Vagina (tissue), 2 donors: ENCODE results near the gene EYA4. TPM values are rescaled to one million over a fixed set of nuclear protein-coding genes. Genes with fewer than 3 reads are reported as not detected.

Experiments used
- DNase-seq, 2 donors: peaks; one replicate each; pipeline ENCODE4 v3.0.0-alpha.2; 2017; ENCODE audit errors: extremely low spot score in 2 of 2
- H3K27ac ChIP-seq: fragments of 200-600 bp; sonication (generic); one replicate; pipeline ENCODE4 v1.5.1; 2019
- H3K27me3 ChIP-seq: fragments of 200-600 bp; sonication (generic); one replicate; pipeline ENCODE4 v1.5.1; 2019
- H3K36me3 ChIP-seq, 2 donors: fragments of 200-600 bp; sonication (generic); one replicate each; pipeline ENCODE4 v1.5.1; 2017 to 2019
- H3K4me1 ChIP-seq: fragments of 200-600 bp; sonication (generic); one replicate; pipeline ENCODE4 v1.5.1; 2019
- H3K4me3 ChIP-seq, 2 donors: fragments of 200-600 bp; sonication (generic); 1 replicate in 1 of 2; 2 replicates in 1 of 2; pipeline ENCODE4 v1.5.1; 2016 to 2019
- H3K9me3 ChIP-seq: fragments of 200-600 bp; sonication (generic); one replicate; pipeline ENCODE4 v1.5.1; 2019
- POLR2A ChIP-seq, 2 donors: fragments of 450-650 bp; IDR thresholded peaks; one replicate each; pipeline ENCODE4 v1.6.1; 2017; ENCODE audit warnings: antibody characterized with exemption in 2 of 2, mild to moderate bottlenecking in 2 of 2, moderate library complexity in 2 of 2
- POLR2AphosphoS5 ChIP-seq, 2 donors: sonication (generic); formaldehyde crosslinking; IDR thresholded peaks; one replicate each; pipeline ENCODE4 v1.9.0; 2017; ENCODE audit warnings: antibody characterized with exemption in 2 of 2, mild to moderate bottlenecking in 2 of 2, low read depth in 1 of 2; ENCODE audit not compliant: insufficient read depth in 1 of 2
- intact Hi-C: fragments of 100-400 bp; cut with DNase I; formaldehyde crosslinking; loops from one replicate; pipeline ENCODE4 v1.15.1; 2023
- total RNA-seq: library from RNA; depleted of rRNA; stranded (reverse); fragments of >200 nt; gene quantifications from one replicate; pipeline ENCODE4 v1.2.3, GENCODE V29; 2016
- TF ChIP-seq, protein P1 (sequence below), 3 experiments: fragments of 450-650 bp in 2 of 3; fragments of 200-600 bp in 1 of 3; sonication (generic) in 1 of 3; IDR thresholded peaks; one replicate each; pipeline ENCODE4 v1.5.1; 2017 to 2019; ENCODE audit warnings: antibody characterized with exemption in 3 of 3, mild to moderate bottlenecking in 2 of 3, moderate library complexity in 2 of 3

Gene EYA4
- total RNA-seq, 1 donor from 2014 or later = 18.7 TPM

DNA sequence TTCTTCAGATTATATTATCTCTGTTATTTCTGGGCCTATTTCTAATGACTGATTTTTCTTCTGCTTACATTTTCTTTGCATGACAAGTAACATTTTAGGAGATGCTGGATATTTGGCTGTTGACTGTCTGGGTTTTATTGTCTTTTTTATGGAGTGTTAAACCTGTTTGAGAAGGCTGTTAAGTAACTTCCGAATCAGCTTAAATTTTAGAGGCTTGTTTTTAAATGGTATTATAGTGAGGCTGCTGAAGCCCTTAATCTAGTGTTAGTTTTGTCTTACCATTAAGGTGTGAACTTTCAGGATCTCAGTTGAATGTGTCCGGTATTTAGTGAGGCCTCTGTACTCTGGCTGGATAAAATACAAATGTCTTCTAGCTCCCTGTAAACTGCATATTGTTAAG lies 109.8 kb downstream of the EYA4 start:
- intact Hi-C loops = no loop called here
- no peaks in the 10 kb centered on the region for H3K27me3 ChIP-seq
- TF ChIP-seq POLR2AphosphoS5 (IDR thresholded peaks at IDR 0.05; ENCODE audit: insufficient read depth in 1 of 2, low read depth in 1 of 2) (no peak), POLR2A (IDR thresholded peaks at IDR 0.05) (no peak)
- H3K9me3 ChIP-seq = no peaks in the 10 kb centered on the region
- no peak overlapping the region for H3K27ac ChIP-seq
- no peak for DNase-seq
- H3K36me3 ChIP-seq = no peaks in the 10 kb centered on the region
- H3K4me1 ChIP-seq = no peaks in the 10 kb centered on the region
- H3K4me3 ChIP-seq = no peak overlapping the region

DNA sequence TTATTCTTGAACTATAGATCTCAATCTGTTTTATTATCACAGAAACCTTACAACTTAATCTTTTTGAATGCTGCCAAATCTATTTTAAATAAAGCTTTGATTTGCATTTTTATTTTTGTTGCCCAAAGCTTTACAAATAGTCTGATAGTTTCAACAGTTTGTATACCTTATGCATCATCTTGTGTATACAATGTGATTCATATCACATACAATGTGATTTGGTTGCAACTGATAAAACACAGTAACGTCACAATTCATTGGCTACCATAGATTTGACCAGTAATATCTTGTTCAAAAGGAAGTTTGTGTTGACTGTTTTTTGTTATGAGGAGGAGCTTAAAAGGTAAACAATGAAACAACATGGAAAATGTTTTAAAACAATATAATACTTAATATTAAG lies 110.9 kb downstream of the EYA4 start:
- no peak overlapping the region for H3K27ac ChIP-seq
- no peaks in the 10 kb centered on the region for H3K27me3 ChIP-seq
- H3K9me3 ChIP-seq = no peaks in the 10 kb centered on the region
- intact Hi-C loops = no loop called here
- no peak overlapping the region for H3K4me3 ChIP-seq
- DNase-seq = no peak
- TF ChIP-seq, protein P1, sequence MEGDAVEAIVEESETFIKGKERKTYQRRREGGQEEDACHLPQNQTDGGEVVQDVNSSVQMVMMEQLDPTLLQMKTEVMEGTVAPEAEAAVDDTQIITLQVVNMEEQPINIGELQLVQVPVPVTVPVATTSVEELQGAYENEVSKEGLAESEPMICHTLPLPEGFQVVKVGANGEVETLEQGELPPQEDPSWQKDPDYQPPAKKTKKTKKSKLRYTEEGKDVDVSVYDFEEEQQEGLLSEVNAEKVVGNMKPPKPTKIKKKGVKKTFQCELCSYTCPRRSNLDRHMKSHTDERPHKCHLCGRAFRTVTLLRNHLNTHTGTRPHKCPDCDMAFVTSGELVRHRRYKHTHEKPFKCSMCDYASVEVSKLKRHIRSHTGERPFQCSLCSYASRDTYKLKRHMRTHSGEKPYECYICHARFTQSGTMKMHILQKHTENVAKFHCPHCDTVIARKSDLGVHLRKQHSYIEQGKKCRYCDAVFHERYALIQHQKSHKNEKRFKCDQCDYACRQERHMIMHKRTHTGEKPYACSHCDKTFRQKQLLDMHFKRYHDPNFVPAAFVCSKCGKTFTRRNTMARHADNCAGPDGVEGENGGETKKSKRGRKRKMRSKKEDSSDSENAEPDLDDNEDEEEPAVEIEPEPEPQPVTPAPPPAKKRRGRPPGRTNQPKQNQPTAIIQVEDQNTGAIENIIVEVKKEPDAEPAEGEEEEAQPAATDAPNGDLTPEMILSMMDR (IDR thresholded peaks at IDR 0.05) = no peak
- TF ChIP-seq POLR2A (IDR thresholded peaks at IDR 0.05) (no peak), POLR2AphosphoS5 (IDR thresholded peaks at IDR 0.05; ENCODE audit: insufficient read depth in 1 of 2, low read depth in 1 of 2) (no peak)
- H3K36me3 ChIP-seq = no peaks in the 10 kb centered on the region
- no peaks in the 10 kb centered on the region for H3K4me1 ChIP-seq

DNA sequence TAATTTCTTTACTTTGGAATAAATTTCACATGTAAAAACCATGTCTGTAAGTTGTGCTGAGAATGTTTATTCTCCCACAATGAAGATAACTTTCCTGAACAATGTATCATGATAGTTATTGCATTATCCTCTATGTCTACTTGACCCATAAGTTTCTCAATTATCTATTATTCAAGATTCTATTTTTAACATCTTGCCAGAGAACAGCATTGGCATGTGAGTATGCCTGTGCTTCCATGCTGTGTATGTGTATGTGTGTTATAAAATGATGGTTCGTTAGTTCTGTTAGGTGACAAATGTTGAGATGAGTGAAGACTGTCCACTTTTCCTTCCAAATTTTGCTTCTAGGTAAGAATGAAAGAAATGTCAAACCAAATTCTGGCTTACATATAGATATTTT lies 111.9 kb downstream of the EYA4 start:
- no peak for DNase-seq
- Histone ChIP-seq H3K36me3 (no peaks in the 10 kb centered on the region), H3K9me3 (no peaks in the 10 kb centered on the region), H3K27me3 (no peaks in the 10 kb centered on the region), H3K4me1 (no peaks in the 10 kb centered on the region), H3K4me3 (no peak overlapping the region), H3K27ac (no peak overlapping the region)
- intact Hi-C loops = no loop called here
- TF ChIP-seq POLR2A (IDR thresholded peaks at IDR 0.05) (no peak), POLR2AphosphoS5 (IDR thresholded peaks at IDR 0.05; ENCODE audit: insufficient read depth in 1 of 2, low read depth in 1 of 2) (no peak)
- TF ChIP-seq, protein P1 (IDR thresholded peaks at IDR 0.05) = no peak

DNA sequence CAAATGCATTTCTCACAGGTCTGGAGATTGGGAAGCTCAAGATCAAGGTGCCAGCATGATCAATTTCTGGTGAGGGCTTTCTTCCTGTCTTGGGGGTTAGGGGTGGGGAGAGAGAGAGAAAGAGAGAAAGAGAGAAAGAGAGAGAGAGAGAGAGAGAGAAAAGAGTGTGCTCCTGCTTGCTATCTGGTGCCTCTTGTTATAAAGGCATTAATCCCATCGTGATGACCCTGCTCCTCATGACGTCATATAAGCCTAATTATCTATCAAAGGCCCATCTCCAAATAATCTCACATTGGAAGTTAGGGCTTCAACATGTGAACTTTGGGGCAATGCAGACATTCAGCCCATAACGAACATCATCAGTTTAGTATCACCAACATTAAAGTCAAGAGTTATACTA lies 114.8 kb downstream of the EYA4 start:
- Histone ChIP-seq H3K27ac (no peak overlapping the region), H3K9me3 (no peaks in the 10 kb centered on the region), H3K4me3 (no peak overlapping the region), H3K4me1 (no peaks in the 10 kb centered on the region), H3K27me3 (no peaks in the 10 kb centered on the region), H3K36me3 (no peaks in the 10 kb centered on the region)
- DNase-seq = no peak
- TF ChIP-seq POLR2AphosphoS5 (IDR thresholded peaks at IDR 0.05; ENCODE audit: insufficient read depth in 1 of 2, low read depth in 1 of 2) = no peak
- TF ChIP-seq POLR2A (IDR thresholded peaks at IDR 0.05) = no peak
- TF ChIP-seq, protein P1 (IDR thresholded peaks at IDR 0.05) = no peak
- intact Hi-C loops = no loop called here

DNA sequence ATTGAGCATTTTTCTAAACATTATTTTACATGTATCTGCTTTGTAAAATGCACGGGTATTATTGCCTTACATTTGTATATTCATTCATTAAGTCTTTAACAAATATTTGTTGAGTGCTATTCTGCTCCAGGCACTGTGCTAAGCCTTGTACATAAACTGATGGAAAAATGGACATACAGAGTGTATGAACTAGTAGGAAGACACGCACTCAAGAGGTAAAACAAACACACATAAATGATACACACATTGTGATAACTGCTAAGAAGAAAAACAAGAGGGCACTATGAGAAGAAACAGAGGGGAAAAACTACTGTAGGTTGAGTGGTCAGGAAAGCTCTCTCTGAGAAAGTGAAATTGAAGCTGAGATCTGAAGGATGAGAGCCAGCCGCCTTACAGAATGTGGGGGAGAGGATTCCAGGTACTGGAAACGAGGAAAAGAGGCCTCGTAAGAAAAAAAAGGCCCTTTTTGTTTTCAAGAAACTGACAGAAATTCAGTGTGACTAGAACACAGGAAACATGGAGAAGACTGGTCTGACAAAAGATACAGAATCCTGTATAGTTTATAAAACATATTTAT lies 117.5 kb downstream of the EYA4 start:
- Histone ChIP-seq H3K4me1 (no peaks in the 10 kb centered on the region), H3K27ac (no peak overlapping the region), H3K36me3 (no peaks in the 10 kb centered on the region), H3K27me3 (no peaks in the 10 kb centered on the region), H3K9me3 (no peaks in the 10 kb centered on the region), H3K4me3 (no peak overlapping the region)
- intact Hi-C loops = no loop called here
- DNase-seq = no peak
- TF ChIP-seq POLR2A (IDR thresholded peaks at IDR 0.05) = no peak
- no peak for TF ChIP-seq POLR2AphosphoS5 (IDR thresholded peaks at IDR 0.05; ENCODE audit: insufficient read depth in 1 of 2, low read depth in 1 of 2)
- TF ChIP-seq, protein P1 (IDR thresholded peaks at IDR 0.05) = no peak
